Gastrocnemius medialis (tissue), 4 donors: ENCODE measurements around the gene GARIN1A.

ENCODE experiments used
- CTCF ChIP-seq, 5 experiments: fragments of 450-650 bp in 3 of 5; fragments of 200-600 bp in 2 of 5; sonication (generic) in 2 of 5; IDR thresholded peaks in 4 of 5; conservative IDR thresholded peaks in 1 of 5; 1 replicate in 4 of 5; 2 replicates in 1 of 5; pipeline ENCODE4 v1.5.1; 2016 to 2019; ENCODE audit warnings: antibody characterized with exemption in 5 of 5, mild to moderate bottlenecking in 3 of 5, moderate library complexity in 3 of 5
- POLR2A ChIP-seq, 2 donors: fragments of 450-650 bp; IDR thresholded peaks; one replicate each; pipeline ENCODE4 v1.6.1; 2017; ENCODE audit warnings: antibody characterized with exemption in 2 of 2, mild to moderate bottlenecking in 2 of 2, moderate library complexity in 2 of 2

GRCh38 chr7:128718967-128719642 lies 47.0 kb downstream of the GARIN1A start:
- TF ChIP-seq CTCF (IDR thresholded peaks at IDR 0.05 in 4 of 5, conservative IDR thresholded peaks at IDR 0.05 in 1 of 5) = no peak
- no peak for TF ChIP-seq POLR2A (IDR thresholded peaks at IDR 0.05)
